ENCODE results near the gene CD177. TPM values are rescaled to one million over a fixed set of nuclear protein-coding genes. Genes with fewer than 3 reads are reported as not detected.
"Not testable (repeated sequence)": the region's sequence is repeated elsewhere in the genome, so short reads cannot be mapped to it uniquely, and the experiment has no call there.

Gene CD177
- under 1 TPM in 2 of 3 donors, not detected in 1; 0.23 to 0.44 TPM for polyA plus RNA-seq (ENCODE audit: insufficient read length in 3 of 3)
- long read RNA-seq, donor 1 = 0 reads
- long read RNA-seq, donor 2, partial matches to known transcripts = 0 of 1 reads
- long read RNA-seq, donor 2, other reads (novel, unspliced or antisense) = 0 of 1 reads
- long read RNA-seq, donor 3 = 0 reads
- long read RNA-seq, donor 4 = 0 reads
- long read RNA-seq, donor 5 = 0 reads
- long read RNA-seq, donor 6 = 0 reads
- long read RNA-seq, donor 7 = 0 reads
- long read RNA-seq, donor 8 = 0 reads
- long read RNA-seq, donor 9 = 0 reads
- long read RNA-seq, donor 10 = 0 reads
- long read RNA-seq, donor 11 = 0 reads
- long read RNA-seq, donor 12 = 0 reads
- long read RNA-seq, donor 13 = 0 reads
- long read RNA-seq, donor 14 = 0 reads
- long read RNA-seq, donor 15 = 0 reads
- long read RNA-seq, donor 16 = 0 reads

- DNase-seq = no peak
These were observed at the start of gene CD177 for GRCh38 chr19:43353606-43354304. Gene CD177, plus strand, starts transcription at chr19:43353686. Its CDS starts 29 bp downstream, at chr19:43353715.

- no peak for DNase-seq
These were observed 47.8 kb upstream of the CD177 start for GRCh38 chr19:43305642-43306041.

- DNase-seq = no peak
These were observed 47.4 kb upstream of the CD177 start for GRCh38 chr19:43306097-43306496.

- no peak for DNase-seq
These were observed 45.2 kb upstream of the CD177 start for GRCh38 chr19:43308244-43308815.

- DNase-seq = no peak
These were observed 44.0 kb upstream of the CD177 start for GRCh38 chr19:43309466-43309865.

- DNase-seq = no peak
These were observed 43.3 kb upstream of the CD177 start for GRCh38 chr19:43310221-43310620.

GRCh38 chr19:43311256-43311655 is 42.2 kb upstream of the CD177 start:
- DNase-seq = no peak

- DNase-seq = no peak
These were observed 41.8 kb upstream of the CD177 start for GRCh38 chr19:43311706-43312105.

- no peak for DNase-seq
These were observed 39.6 kb upstream of the CD177 start for GRCh38 chr19:43313711-43314495.

- no peak for DNase-seq
These were observed 37.6 kb upstream of the CD177 start for GRCh38 chr19:43315851-43316250.

GRCh38 chr19:43316591-43317319 is 36.7 kb upstream of the CD177 start:
- peak; percentile 34 for DNase-seq

GRCh38 chr19:43318203-43318602 is 35.3 kb upstream of the CD177 start:
- no peak for DNase-seq

- DNase-seq = no peak
These were observed 34.6 kb upstream of the CD177 start for GRCh38 chr19:43318796-43319314.

GRCh38 chr19:43320546-43320945 is 32.9 kb upstream of the CD177 start:
- no peak for DNase-seq

GRCh38 chr19:43326761-43327160 is 26.7 kb upstream of the CD177 start:
- DNase-seq = not testable (repeated sequence)

- not testable (repeated sequence) for DNase-seq
These were observed 24.9 kb upstream of the CD177 start for GRCh38 chr19:43328561-43328960.

- DNase-seq = not testable (repeated sequence)
These were observed 24.4 kb upstream of the CD177 start for GRCh38 chr19:43329049-43329448.

- DNase-seq = no peak
These were observed 23.5 kb upstream of the CD177 start for GRCh38 chr19:43329989-43330388.

GRCh38 chr19:43330726-43331434 is 22.6 kb upstream of the CD177 start:
- DNase-seq = no peak

GRCh38 chr19:43331435-43332010 is 22.0 kb upstream of the CD177 start:
- no peak for DNase-seq
